H9 (cell line): ENCODE data around the gene FSIP1. TPM values are rescaled to one million over a fixed set of nuclear protein-coding genes. Genes with fewer than 3 reads are reported as not detected.

ENCODE experiments used
- DNase-seq: peaks from one replicate; pipeline ENCODE4 v3.0.0-alpha.2; 2017
- H2AFZ ChIP-seq: one replicate; pipeline ENCODE4 v1.6.1; 2013; ENCODE audit warnings: mild to moderate bottlenecking, low read length, control low read depth, moderate library complexity
- H2AK5ac ChIP-seq: 2 replicates; pipeline ENCODE4 v1.6.1; 2013; ENCODE audit warnings: low read length, control low read depth, mixed read lengths; ENCODE audit not compliant: insufficient read length
- H2BK120ac ChIP-seq: one replicate; pipeline ENCODE4 v1.6.1; 2013; ENCODE audit warnings: low read depth, mild to moderate bottlenecking, low read length, control low read depth, inconsistent platforms; ENCODE audit not compliant: poor library complexity, severe bottlenecking
- H2BK12ac ChIP-seq: 2 replicates; pipeline ENCODE4 v1.6.1; 2013; ENCODE audit warnings: low read length, control low read depth, mixed read lengths, low read depth; ENCODE audit not compliant: insufficient read length
- H2BK15ac ChIP-seq: 2 replicates; pipeline ENCODE4 v1.6.1; 2013; ENCODE audit warnings: low read depth, low read length, control low read depth
- H2BK20ac ChIP-seq: one replicate; pipeline ENCODE4 v1.6.1; 2013; ENCODE audit warnings: low read depth, mild to moderate bottlenecking, low read length, control low read depth, inconsistent platforms; ENCODE audit not compliant: poor library complexity, severe bottlenecking
- H2BK5ac ChIP-seq: 2 replicates; pipeline ENCODE4 v1.6.1; 2013; ENCODE audit warnings: low read length, control low read depth, mixed read lengths; ENCODE audit not compliant: insufficient read length
- H3K14ac ChIP-seq: 2 replicates; pipeline ENCODE4 v1.6.1; 2013; ENCODE audit warnings: low read length, control low read depth; ENCODE audit not compliant: insufficient read depth
- H3K18ac ChIP-seq: 2 replicates; pipeline ENCODE4 v1.6.1; 2013; ENCODE audit warnings: low read depth, mild to moderate bottlenecking, mixed read lengths, low read length, control low read depth; ENCODE audit not compliant: insufficient read length
- H3K23ac ChIP-seq: 2 replicates; pipeline ENCODE4 v1.6.1; 2013; ENCODE audit warnings: low read length, control low read depth, mixed read lengths, low read depth; ENCODE audit not compliant: insufficient read length
- H3K23me2 ChIP-seq: 2 replicates; pipeline ENCODE4 v1.6.1; 2013; ENCODE audit warnings: low read depth, mild to moderate bottlenecking, mixed read lengths, low read length, control low read depth; ENCODE audit not compliant: insufficient read length, poor library complexity, severe bottlenecking
- H3K27ac ChIP-seq: 2 replicates; pipeline ENCODE4 v1.5.1; 2013; ENCODE audit warnings: low read length, control low read depth, mixed read lengths, low read depth; ENCODE audit not compliant: insufficient read length
- H3K27me3 ChIP-seq: 2 replicates; pipeline ENCODE4 v1.6.1; 2013; ENCODE audit warnings: low read length, control low read depth, inconsistent platforms; ENCODE audit not compliant: insufficient read depth
- H3K4ac ChIP-seq: 2 replicates; pipeline ENCODE4 v1.6.1; 2013; ENCODE audit warnings: low read depth, mild to moderate bottlenecking, control low read depth, inconsistent platforms, low read length, moderate library complexity
- H3K4me1 ChIP-seq: 2 replicates; pipeline ENCODE4 v1.6.1; 2013; ENCODE audit warnings: low read length, control low read depth, inconsistent platforms; ENCODE audit not compliant: insufficient read depth
- H3K4me2 ChIP-seq: 2 replicates; pipeline ENCODE4 v1.6.1; 2013; ENCODE audit warnings: low read length, control low read depth, mixed read lengths; ENCODE audit not compliant: insufficient read length, insufficient read depth
- H3K56ac ChIP-seq: 2 replicates; pipeline ENCODE4 v1.6.1; 2013; ENCODE audit warnings: low read depth, mild to moderate bottlenecking, mixed read lengths, low read length, control low read depth; ENCODE audit not compliant: insufficient read length
- H3K79me1 ChIP-seq: 2 replicates; pipeline ENCODE4 v1.6.1; 2013; ENCODE audit warnings: low read depth, mild to moderate bottlenecking, moderate library complexity, low read length, control low read depth, inconsistent platforms; ENCODE audit not compliant: insufficient read depth, poor library complexity, severe bottlenecking
- H3K79me2 ChIP-seq: 2 replicates; pipeline ENCODE4 v1.6.1; 2013; ENCODE audit warnings: low read length, control low read depth, inconsistent platforms; ENCODE audit not compliant: insufficient read depth
- H3K9ac ChIP-seq: 2 replicates; pipeline ENCODE4 v1.6.1; 2013; ENCODE audit warnings: low read length, control low read depth, mixed read lengths; ENCODE audit not compliant: insufficient read length; ENCODE audit errors: extremely low read depth
- H3K9me3 ChIP-seq: one replicate; pipeline ENCODE4 v1.6.1; 2013; ENCODE audit warnings: low read depth, low read length, inconsistent platforms; ENCODE audit not compliant: control insufficient read depth
- H3T11ph ChIP-seq: one replicate; pipeline ENCODE4 v1.6.1; 2013; ENCODE audit warnings: mild to moderate bottlenecking, low read length, control low read depth, inconsistent platforms
- H4K20me1 ChIP-seq: one replicate; pipeline ENCODE4 v1.6.1; 2013; ENCODE audit not compliant: control insufficient read depth, insufficient read length, insufficient read depth
- H4K5ac ChIP-seq: 2 replicates; pipeline ENCODE4 v1.6.1; 2013; ENCODE audit warnings: low read depth, mild to moderate bottlenecking, mixed read lengths, low read length, control low read depth; ENCODE audit not compliant: insufficient read length
- H4K8ac ChIP-seq: replicated peaks from 2 replicates; pipeline ENCODE4 v1.6.1; 2013; ENCODE audit warnings: low read length, control low read depth, mixed read lengths, low read depth; ENCODE audit not compliant: insufficient read length
- H4K91ac ChIP-seq: 2 replicates; pipeline ENCODE4 v1.6.1; 2013; ENCODE audit warnings: low read depth, mild to moderate bottlenecking, moderate library complexity, mixed read lengths, low read length, control low read depth; ENCODE audit not compliant: insufficient read length
- H3K27ac Mint-ChIP-seq, 3 experiments: 2 replicates in 2 of 3; 3 replicates in 1 of 3; pipeline ENCODE4 v1.8.0; 2020 to 2021; ENCODE audit warnings: mixed read lengths in 3 of 3, mild to moderate bottlenecking in 1 of 3, moderate library complexity in 1 of 3
- H3K27me3 Mint-ChIP-seq: 2 replicates; pipeline ENCODE4 v1.8.0; 2021; ENCODE audit warnings: low read depth, mild to moderate bottlenecking, moderate library complexity, mixed read lengths
- H3K36me3 Mint-ChIP-seq, 3 experiments: 2 replicates in 2 of 3; 3 replicates in 1 of 3; pipeline ENCODE4 v1.8.0; 2020 to 2021; ENCODE audit warnings: low read depth in 3 of 3, mixed read lengths in 3 of 3; ENCODE audit not compliant: insufficient read depth in 1 of 3
- H3K4me1 Mint-ChIP-seq, 2 experiments: 2 replicates each; pipeline ENCODE4 v1.8.0; 2020; ENCODE audit warnings: mixed read lengths in 2 of 2
- H3K4me3 Mint-ChIP-seq, 2 experiments: 2 replicates in 1 of 2; 3 replicates in 1 of 2; pipeline ENCODE4 v1.8.0; 2020 to 2021; ENCODE audit warnings: mild to moderate bottlenecking in 2 of 2, mixed read lengths in 2 of 2, moderate library complexity in 1 of 2
- H3K9me3 Mint-ChIP-seq, 2 experiments: 2 replicates in 1 of 2; 3 replicates in 1 of 2; pipeline ENCODE4 v1.8.0; 2020; ENCODE audit warnings: mild to moderate bottlenecking in 2 of 2, mixed read lengths in 2 of 2, moderate library complexity in 1 of 2
- total RNA-seq: library from RNA; stranded (reverse); gene quantifications from 2 replicates; pipeline ENCODE4 v1.2.1, GENCODE V29; 2021
- TF ChIP-seq, protein P1 (sequence below): fragments of 200-600 bp; sonication (generic); conservative IDR thresholded peaks from 3 replicates; pipeline ENCODE4 v1.8.0; 2021; ENCODE audit warnings: antibody characterized with exemption, mild to moderate bottlenecking

Gene FSIP1
- total RNA-seq, 1 experiment from 2014 or later: 0.96 TPM

DNA sequence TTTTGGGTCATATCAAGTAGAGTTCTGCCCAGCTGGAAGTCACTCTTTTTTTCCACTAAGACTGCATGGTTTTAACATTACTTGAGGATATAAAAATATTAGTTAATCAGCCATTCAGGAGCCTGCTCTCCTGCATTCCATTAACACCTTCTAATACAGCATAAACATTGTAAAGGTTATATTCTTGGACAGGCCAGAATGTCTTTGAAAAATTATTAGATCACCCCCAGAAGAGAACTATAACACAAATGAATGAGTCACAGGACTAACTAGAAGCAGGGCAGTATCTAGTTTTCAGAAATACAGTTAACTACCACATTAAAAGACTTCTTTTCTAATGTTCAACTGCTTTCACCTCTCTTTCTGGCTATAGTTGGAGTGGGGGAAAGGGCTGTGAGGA is 120.9 kb downstream of the FSIP1 start:
- Histone ChIP-seq H3K56ac (no peak overlapping the region), H2BK120ac (no peak overlapping the region), H4K91ac (no peak overlapping the region), H2AFZ (no peak overlapping the region), H3K23ac (no peak overlapping the region), H3K9me3 (no peaks in the 10 kb centered on the region), H2BK20ac (no peak overlapping the region), H2BK12ac (no peak overlapping the region), H3K23me2 (no peaks in the 10 kb centered on the region), H3K9ac (no peak overlapping the region), H4K5ac (no peak overlapping the region), H3K18ac (no peak overlapping the region), H3K4me1 (peaks cover 3% of the 10 kb centered on the region; the same call in 1 of the 2 replicates), H2BK5ac (no peak overlapping the region), H3K79me2 (no peaks in the 10 kb centered on the region), H4K8ac (no peak overlapping the region), H3K27me3 (no peaks in the 10 kb centered on the region), H3K4ac (no peak overlapping the region), H3K14ac (no peak overlapping the region), H2AK5ac (no peak overlapping the region), H2BK15ac (no peak overlapping the region), H4K20me1 (no peaks in the 10 kb centered on the region), H3K27ac (no peak overlapping the region), H3T11ph (no peak overlapping the region), H3K4me2 (no peak overlapping the region), H3K79me1 (no peaks in the 10 kb centered on the region)
- Mint-ChIP-seq H3K27me3 (no peaks in the 10 kb centered on the region), H3K4me1 (peaks cover 24 to 31% of the 10 kb centered on the region in 2 experiments), H3K27ac (no peak overlapping the region), H3K36me3 (peaks cover 0 to 7% (median 2%) of the 10 kb centered on the region in 3 experiments; a peak in 3 of 7 replicates), H3K4me3 (no peak overlapping the region), H3K9me3 (peaks cover 5 to 7% of the 10 kb centered on the region in 2 experiments; a peak in 4 of 5 replicates)
- TF ChIP-seq, protein P1, sequence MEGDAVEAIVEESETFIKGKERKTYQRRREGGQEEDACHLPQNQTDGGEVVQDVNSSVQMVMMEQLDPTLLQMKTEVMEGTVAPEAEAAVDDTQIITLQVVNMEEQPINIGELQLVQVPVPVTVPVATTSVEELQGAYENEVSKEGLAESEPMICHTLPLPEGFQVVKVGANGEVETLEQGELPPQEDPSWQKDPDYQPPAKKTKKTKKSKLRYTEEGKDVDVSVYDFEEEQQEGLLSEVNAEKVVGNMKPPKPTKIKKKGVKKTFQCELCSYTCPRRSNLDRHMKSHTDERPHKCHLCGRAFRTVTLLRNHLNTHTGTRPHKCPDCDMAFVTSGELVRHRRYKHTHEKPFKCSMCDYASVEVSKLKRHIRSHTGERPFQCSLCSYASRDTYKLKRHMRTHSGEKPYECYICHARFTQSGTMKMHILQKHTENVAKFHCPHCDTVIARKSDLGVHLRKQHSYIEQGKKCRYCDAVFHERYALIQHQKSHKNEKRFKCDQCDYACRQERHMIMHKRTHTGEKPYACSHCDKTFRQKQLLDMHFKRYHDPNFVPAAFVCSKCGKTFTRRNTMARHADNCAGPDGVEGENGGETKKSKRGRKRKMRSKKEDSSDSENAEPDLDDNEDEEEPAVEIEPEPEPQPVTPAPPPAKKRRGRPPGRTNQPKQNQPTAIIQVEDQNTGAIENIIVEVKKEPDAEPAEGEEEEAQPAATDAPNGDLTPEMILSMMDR: no peak
- no peak for DNase-seq
